Tibial artery (tissue), 4 donors: Measurements from ENCODE around the gene CFAP53.
A peak's percentile ranks its signal among the peaks of the same experiment; 100 is the strongest.

Experiments used
- DNase-seq, 2 donors: peaks; one replicate each; pipeline ENCODE4 v3.0.0-alpha.2; 2019
- H3K27ac ChIP-seq, 2 donors: fragments of 200-600 bp; sonication (generic) in 1 of 2; 1 replicate in 1 of 2; 2 replicates in 1 of 2; pipeline ENCODE4 v1.5.1; 2018 to 2019; ENCODE audit warnings: mild to moderate bottlenecking in 1 of 2
- H3K27me3 ChIP-seq, 2 donors: fragments of 200-600 bp; sonication (generic) in 1 of 2; one replicate each; pipeline versions ENCODE4 v1.5.1 to v1.6.0; 2016 to 2019
- H3K36me3 ChIP-seq, 3 donors: fragments of 200-600 bp; sonication (generic) in 2 of 3; one replicate each; pipeline ENCODE4 v1.5.1; 2016 to 2019; ENCODE audit warnings: mild to moderate bottlenecking in 2 of 3
- H3K4me1 ChIP-seq, 4 donors: fragments of 200-600 bp; sonication (generic) in 2 of 4; 1 replicate in 3 of 4; 2 replicates in 1 of 4; pipeline ENCODE4 v1.5.1; 2016 to 2019
- H3K4me3 ChIP-seq, 2 donors: fragments of 200-600 bp; sonication (generic) in 1 of 2; 1 replicate in 1 of 2; 2 replicates in 1 of 2; pipeline ENCODE4 v1.5.1; 2018 to 2019; ENCODE audit warnings: mild to moderate bottlenecking in 2 of 2
- H3K9me3 ChIP-seq, 3 donors: fragments of 200-600 bp; sonication (generic) in 1 of 3; one replicate each; pipeline ENCODE4 v1.5.1; 2016 to 2019
- CTCF ChIP-seq, 2 experiments: fragments of 200-600 bp in 1 of 2; fragments of 450-650 bp in 1 of 2; IDR thresholded peaks; one replicate each; pipeline ENCODE4 v1.5.1; 2017 to 2019; ENCODE audit warnings: antibody characterized with exemption in 2 of 2, mild to moderate bottlenecking in 1 of 2, moderate library complexity in 1 of 2
- intact Hi-C: fragments of 100-400 bp; cut with DNase I; formaldehyde crosslinking; loops from one replicate; pipeline ENCODE4 v1.15.0; 2023; ENCODE audit warnings: low total_unique reads

CFAP53 gene

DNA sequence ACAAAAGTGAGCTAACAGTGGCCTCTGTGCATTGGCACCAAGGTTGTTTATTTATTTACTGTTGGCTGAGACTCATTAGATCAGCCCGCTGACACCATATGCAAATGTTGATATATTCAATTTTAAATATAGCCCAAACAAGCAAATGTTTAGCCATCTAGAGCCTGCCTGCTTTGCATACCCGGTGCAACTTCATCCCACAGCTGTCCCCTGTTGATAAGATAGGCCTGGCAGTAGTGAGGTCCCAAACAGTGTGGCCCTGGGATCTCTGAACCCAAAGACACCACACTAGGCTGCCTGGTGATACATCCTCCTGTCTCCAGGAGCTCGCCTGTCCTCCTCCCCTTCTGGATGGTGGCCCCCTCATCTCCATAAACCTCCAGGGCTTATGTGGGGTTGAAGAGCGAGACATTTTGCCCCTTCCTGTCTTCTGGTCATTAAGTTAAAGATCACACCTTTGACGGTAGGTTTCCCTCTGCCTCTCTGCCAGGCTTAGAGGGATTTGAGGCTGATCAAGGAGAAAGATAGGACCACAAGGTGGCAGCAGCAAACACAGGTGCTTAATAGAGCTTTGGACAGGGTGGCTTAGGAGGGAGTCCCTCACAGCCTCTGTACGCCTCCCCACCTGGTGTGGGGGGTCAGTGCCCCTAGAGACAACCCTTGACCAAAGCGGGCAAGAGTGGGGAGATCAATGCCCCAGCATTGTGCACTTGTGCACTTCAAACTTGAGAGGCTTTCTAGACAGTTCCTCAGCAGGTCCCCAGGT lies 47.7 kb downstream of the CFAP53 start:
- no peak for TF ChIP-seq CTCF (IDR thresholded peaks at IDR 0.05)
- Histone ChIP-seq H3K4me1 (no peaks in the 10 kb centered on the region), H3K4me3 (no peak overlapping the region), H3K27ac (no peak overlapping the region), H3K9me3 (peaks cover 0 to 3% (median 0%) of the 10 kb centered on the region in 3 donors), H3K27me3 (peaks cover 0 to 5% of the 10 kb centered on the region in 2 donors), H3K36me3 (no peaks in the 10 kb centered on the region)
- no peak for DNase-seq
- intact Hi-C loops = no loop called here

- DNase-seq = no peak
- intact Hi-C loops = no loop called here
- Histone ChIP-seq H3K27me3 (peaks cover 0 to 22% of the 10 kb centered on the region in 2 donors), H3K27ac (no peak overlapping the region), H3K36me3 (no peaks in the 10 kb centered on the region), H3K4me3 (no peak overlapping the region), H3K4me1 (peaks cover 0 to under 1% (median 0%) of the 10 kb centered on the region in 4 donors), H3K9me3 (no peaks in the 10 kb centered on the region)
- TF ChIP-seq CTCF (IDR thresholded peaks at IDR 0.05) = no peak
These were observed 57.0 kb downstream of the CFAP53 start for GRCh38 chr18:50209311-50209710.

GRCh38 chr18:50207722-50208121 lies 58.6 kb downstream of the CFAP53 start:
- Histone ChIP-seq H3K4me3 (no peak overlapping the region), H3K4me1 (peaks cover 0 to 7% (median 3%) of the 10 kb centered on the region in 4 donors), H3K27me3 (peaks cover 0 to 22% of the 10 kb centered on the region in 2 donors), H3K36me3 (no peaks in the 10 kb centered on the region), H3K27ac (no peak overlapping the region), H3K9me3 (no peaks in the 10 kb centered on the region)
- no peak for TF ChIP-seq CTCF (IDR thresholded peaks at IDR 0.05)
- DNase-seq = no peak
- intact Hi-C loops = no loop called here

DNA sequence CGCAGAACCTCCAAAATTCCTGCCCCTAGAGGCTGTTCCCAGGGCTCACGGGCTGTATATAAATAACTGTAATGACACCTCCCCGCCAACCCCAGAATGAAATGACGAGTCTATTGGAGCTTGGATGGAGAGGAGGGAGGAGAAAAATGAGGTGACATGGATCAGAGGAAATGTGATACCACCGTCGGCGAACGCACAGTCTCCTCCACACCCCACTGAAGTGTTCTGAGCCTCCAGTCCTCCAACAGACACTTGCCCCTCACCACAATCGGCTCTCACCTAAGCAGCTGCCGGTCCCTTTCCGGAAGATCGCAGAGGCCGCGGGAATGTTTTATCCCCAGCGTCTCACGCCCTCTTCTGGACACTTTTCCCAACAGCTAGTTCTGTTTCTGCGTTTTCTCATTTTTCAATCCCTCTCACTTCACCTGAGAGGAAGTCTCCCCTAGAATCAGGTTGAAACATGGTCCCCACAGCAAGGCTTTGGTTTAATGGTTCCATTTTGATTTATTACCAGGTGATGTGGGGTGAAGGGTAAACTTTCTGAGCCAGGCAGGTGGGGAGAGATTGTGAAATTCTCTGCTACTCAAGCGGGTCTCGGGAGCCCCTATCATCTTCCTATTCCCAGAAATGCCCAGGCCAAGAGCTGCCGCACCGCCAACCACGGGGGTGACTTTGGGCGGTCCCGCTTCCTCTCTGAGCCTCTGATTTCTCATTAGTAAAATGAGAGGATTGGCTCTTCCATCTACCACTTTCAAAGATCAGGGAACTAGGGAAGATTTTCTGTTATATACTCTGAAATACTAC lies 62.3 kb downstream of the CFAP53 start:
- DNase-seq = no peak
- H3K4me1 ChIP-seq = peaks cover 0 to 13% (median 3%) of the 10 kb centered on the region in 4 donors
- no peak overlapping the region for H3K27ac ChIP-seq
- no peaks in the 10 kb centered on the region for H3K36me3 ChIP-seq
- H3K4me3 ChIP-seq = peak overlapping the region in 1 of 2 donors; percentile 29
- H3K27me3 ChIP-seq = peaks cover 0 to 13% of the 10 kb centered on the region in 2 donors
- TF ChIP-seq CTCF (IDR thresholded peaks at IDR 0.05) = peak; percentile 39 to 46
- intact Hi-C loops = no loop called here
- H3K9me3 ChIP-seq = no peaks in the 10 kb centered on the region

DNA sequence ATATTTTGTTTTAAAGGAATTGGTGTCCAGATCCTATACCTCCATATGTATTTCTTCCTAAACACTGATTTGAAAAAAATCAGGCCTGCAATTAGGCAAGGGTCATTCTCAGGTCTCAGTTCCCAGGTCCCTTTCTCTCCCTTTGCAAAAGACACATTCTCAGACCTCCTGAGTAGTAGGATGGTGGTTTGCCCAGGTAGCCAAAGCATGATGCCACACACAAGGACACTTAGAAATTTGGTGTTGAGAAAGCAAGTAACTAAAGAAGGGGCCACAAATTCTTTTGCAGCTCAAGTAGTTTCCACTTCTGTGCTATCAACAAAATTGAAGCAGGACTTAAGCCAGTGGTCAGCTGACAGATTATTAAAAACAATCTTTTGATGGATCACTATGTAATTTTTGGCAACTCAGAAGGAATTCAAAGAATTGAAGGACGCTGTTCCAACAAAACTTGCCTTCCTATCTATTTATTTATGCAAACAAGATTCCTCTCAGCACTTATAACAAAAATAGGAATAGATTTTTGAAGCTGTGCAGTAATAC lies 64.7 kb downstream of the CFAP53 start:
- no peak for DNase-seq
- no peak for TF ChIP-seq CTCF (IDR thresholded peaks at IDR 0.05)
- intact Hi-C loops = no loop called here
- Histone ChIP-seq H3K4me1 (peaks cover 0 to 13% (median 3%) of the 10 kb centered on the region in 4 donors), H3K36me3 (no peaks in the 10 kb centered on the region), H3K27ac (no peak overlapping the region), H3K9me3 (no peaks in the 10 kb centered on the region), H3K27me3 (peaks cover 0 to 21% of the 10 kb centered on the region in 2 donors), H3K4me3 (no peak overlapping the region)
